ENCODE measurements around the gene GAREM2. TPM values are rescaled to one million over a fixed set of nuclear protein-coding genes. Genes with fewer than 3 reads are reported as not detected.

GAREM2 gene
- polyA plus RNA-seq, 2 of the 4 experiments (the other 2 are of a cell fraction): 5.1 to 5.9 TPM

DNA sequence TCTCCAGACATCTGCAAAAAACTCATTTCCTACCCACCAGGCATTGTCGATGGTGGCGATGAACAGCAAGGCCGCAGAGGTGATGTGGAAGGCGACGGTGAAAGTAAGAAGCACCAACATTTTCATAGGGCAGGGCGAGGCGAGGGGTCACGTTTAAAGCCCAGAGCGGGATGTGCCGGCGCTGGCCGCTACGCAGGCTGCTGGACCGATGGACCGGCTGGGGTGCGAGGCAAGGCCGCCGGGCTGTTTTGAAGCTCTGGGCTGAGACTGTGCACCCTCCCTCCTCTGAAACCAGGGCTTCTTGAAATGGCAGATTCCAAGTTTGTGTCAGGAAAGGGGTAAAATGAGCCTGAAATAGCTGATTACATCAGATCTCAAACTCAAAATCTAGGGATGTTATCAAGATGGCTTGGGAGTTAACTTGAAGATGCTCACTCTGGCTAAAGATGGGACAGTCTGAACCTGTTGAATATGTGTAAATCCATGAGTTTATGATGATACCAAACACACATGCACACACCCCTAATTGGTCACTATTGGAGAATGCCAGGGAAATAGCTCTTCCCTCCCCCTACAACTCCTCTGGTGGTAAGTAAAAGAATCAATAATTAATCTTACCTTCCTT is 31.6 kb upstream of the GAREM2 start:
- ATAC-seq: peak; percentile 4 to 14; a peak in 3 of 6 replicates
- TF ChIP-seq RARB (CRISPR knock-in tag; IDR thresholded peaks at IDR 0.05) (no peak), PHF8 (IDR thresholded peaks at IDR 0.05; ENCODE audit: borderline replicate concordance, low read depth) (no peak), HEYL (CRISPR knock-in tag; IDR thresholded peaks at IDR 0.05) (0 out of 2 replicates have a peak, but pooled peaks have one; percentile 9), HDAC2 (IDR thresholded peaks at IDR 0.05) (no peak), NFE2L2 (conservative IDR thresholded peaks at IDR 0.05; ENCODE audit: low read length) (no peak), EHMT2 (IDR thresholded peaks at IDR 0.05; ENCODE audit: low read depth) (no peak), CHD2 (IDR thresholded peaks at IDR 0.05; ENCODE audit: low read length, partially characterized antibody) (no peak), POLR2AphosphoS2 (conservative IDR thresholded peaks at IDR 0.05; ENCODE audit: low read length) (peak; percentile 70; the same call in 1 of the 2 replicates)
- ChIA-PET POLR2A (no interaction called here), CTCF (interaction anchor here (0.5 to 13.5 kb wide), 6 partner anchors 54 to 286 kb away, joined by 3 to 280 read pairs (median 9); partner anchors contain the start of gene KIF3C)
- FAIRE-seq: no peak
- Histone ChIP-seq H3K4me1 (peaks cover 25% of the 10 kb centered on the region), H3K27ac (0 out of 6 replicates have a peak overlapping the region, but pooled peaks of 1 of the 2 experiments have one; percentile 10), H3K4me3 (no peak overlapping the region), H3K4me2 (no peak overlapping the region), H3K9me3 (no peaks in the 10 kb centered on the region)
- no peak for DNase-seq (ENCODE audit: low read depth in 1 of 2, low spot score in 1 of 2)
- WGBS (ENCODE audit: missing lambda C conversion rate): 92% methylated on average over 18 of the region's 18 CpGs

DNA sequence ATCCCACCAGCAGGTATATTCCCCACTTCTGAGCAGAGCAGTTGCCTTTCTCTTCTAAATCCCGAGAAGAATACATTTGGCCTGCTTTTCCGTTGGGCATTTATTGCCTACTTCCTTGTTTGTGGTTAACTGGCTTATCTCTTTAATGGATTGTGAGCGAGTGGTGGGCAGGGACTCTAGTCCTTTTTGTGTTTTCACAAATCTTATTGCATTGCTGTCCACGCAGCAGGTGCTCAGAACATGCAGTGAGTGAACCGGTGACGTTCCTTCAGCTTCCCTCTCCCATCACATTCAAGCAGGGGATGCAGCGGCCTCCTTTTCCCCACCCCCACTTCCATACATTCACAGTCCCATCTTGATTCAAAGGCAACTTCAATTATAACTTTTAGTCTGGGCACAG is 28.9 kb upstream of the GAREM2 start:
- POLR2A ChIA-PET: no interaction called here
- no peak for TF ChIP-seq JUN (IDR thresholded peaks at IDR 0.05)
- no peak for TF ChIP-seq EP300 (IDR thresholded peaks at IDR 0.05)
- TF ChIP-seq FOXS1 (CRISPR knock-in tag; IDR thresholded peaks at IDR 0.05): no peak
- no peak for TF ChIP-seq CBX8 (IDR thresholded peaks at IDR 0.05)
- no peak for TF ChIP-seq POLR2A (IDR thresholded peaks at IDR 0.05; ENCODE audit: low read length)
- TF ChIP-seq MAFK (IDR thresholded peaks at IDR 0.05; ENCODE audit: partially characterized antibody): no peak
- TF ChIP-seq, protein P1, sequence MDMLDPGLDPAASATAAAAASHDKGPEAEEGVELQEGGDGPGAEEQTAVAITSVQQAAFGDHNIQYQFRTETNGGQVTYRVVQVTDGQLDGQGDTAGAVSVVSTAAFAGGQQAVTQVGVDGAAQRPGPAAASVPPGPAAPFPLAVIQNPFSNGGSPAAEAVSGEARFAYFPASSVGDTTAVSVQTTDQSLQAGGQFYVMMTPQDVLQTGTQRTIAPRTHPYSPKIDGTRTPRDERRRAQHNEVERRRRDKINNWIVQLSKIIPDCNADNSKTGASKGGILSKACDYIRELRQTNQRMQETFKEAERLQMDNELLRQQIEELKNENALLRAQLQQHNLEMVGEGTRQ (IDR thresholded peaks at IDR 0.05): no peak
- no peak for TF ChIP-seq HDAC2 (IDR thresholded peaks at IDR 0.05)
- no peak for TF ChIP-seq RARB (CRISPR knock-in tag; IDR thresholded peaks at IDR 0.05)
- TF ChIP-seq KDM5A (IDR thresholded peaks at IDR 0.05): no peak
- TF ChIP-seq TP53 (CRISPR knock-in tag; IDR thresholded peaks at IDR 0.05): no peak
- TF ChIP-seq EHMT2 (IDR thresholded peaks at IDR 0.05; ENCODE audit: low read depth): no peak
- no peak for TF ChIP-seq POLR2AphosphoS2 (conservative IDR thresholded peaks at IDR 0.05; ENCODE audit: low read length)
- no peak for TF ChIP-seq BHLHE40 (IDR thresholded peaks at IDR 0.05; ENCODE audit: low read depth, low read length)
- TF ChIP-seq NR3C1 (IDR thresholded peaks at IDR 0.05): no peak
- TF ChIP-seq, protein P2, sequence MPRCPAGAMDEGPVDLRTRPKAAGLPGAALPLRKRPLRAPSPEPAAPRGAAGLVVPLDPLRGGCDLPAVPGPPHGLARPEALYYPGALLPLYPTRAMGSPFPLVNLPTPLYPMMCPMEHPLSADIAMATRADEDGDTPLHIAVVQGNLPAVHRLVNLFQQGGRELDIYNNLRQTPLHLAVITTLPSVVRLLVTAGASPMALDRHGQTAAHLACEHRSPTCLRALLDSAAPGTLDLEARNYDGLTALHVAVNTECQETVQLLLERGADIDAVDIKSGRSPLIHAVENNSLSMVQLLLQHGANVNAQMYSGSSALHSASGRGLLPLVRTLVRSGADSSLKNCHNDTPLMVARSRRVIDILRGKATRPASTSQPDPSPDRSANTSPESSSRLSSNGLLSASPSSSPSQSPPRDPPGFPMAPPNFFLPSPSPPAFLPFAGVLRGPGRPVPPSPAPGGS (IDR thresholded peaks at IDR 0.05): no peak
- TF ChIP-seq ZNF302 (CRISPR knock-in tag; IDR thresholded peaks at IDR 0.05): no peak
- TF ChIP-seq EHF (CRISPR knock-in tag; IDR thresholded peaks at IDR 0.05): no peak
- TF ChIP-seq RCOR1 (IDR thresholded peaks at IDR 0.05; ENCODE audit: low read depth, low read length): no peak
- TF ChIP-seq, protein P3, sequence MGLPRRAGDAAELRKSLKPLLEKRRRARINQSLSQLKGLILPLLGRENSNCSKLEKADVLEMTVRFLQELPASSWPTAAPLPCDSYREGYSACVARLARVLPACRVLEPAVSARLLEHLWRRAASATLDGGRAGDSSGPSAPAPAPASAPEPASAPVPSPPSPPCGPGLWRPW (IDR thresholded peaks at IDR 0.05): no peak
- CTCF ChIA-PET: interaction anchor here (0.6 to 13.5 kb wide), 30 partner anchors 8 to 388 kb away, joined by 3 to 280 read pairs (median 5); partner anchors contain the start of genes KIF3C and RAB10
- Histone ChIP-seq H3K9me3 (no peaks in the 10 kb centered on the region), H3K4me2 (peak overlapping the region; percentile 51; the same call in 1 of the 3 replicates), H3K27ac (peak overlapping the region; percentile 64 to 76; a peak in 5 of 6 replicates), H3K4me3 (no peak overlapping the region), H3K4me1 (peaks cover 25% of the 10 kb centered on the region)
- FAIRE-seq: no peak
- no peak for DNase-seq (ENCODE audit: low read depth in 1 of 2, low spot score in 1 of 2)
- WGBS (ENCODE audit: missing lambda C conversion rate): 73% methylated on average over 7 of the region's 7 CpGs
- peak in 1 of 2 experiments; percentile 1; a peak in 2 of 6 replicates for ATAC-seq

All from A549 (cell line).